ENCODE measurements around the gene PAPSS1. TPM values are rescaled to one million over a fixed set of nuclear protein-coding genes. Genes with fewer than 3 reads are reported as not detected.

PAPSS1 gene
- polyA plus RNA-seq, 1 donor (not counting 4 experiments of a cell fraction or from before 2014, with no cell fraction given) = 95.2 TPM

GRCh38 chr4:107736924-107737448 lies 17.0 kb upstream of the PAPSS1 start:
- H2AFZ ChIP-seq (ENCODE audit: control insufficient read depth, low read length) = no peak overlapping the region

GRCh38 chr4:107736037-107736436 lies 16.0 kb upstream of the PAPSS1 start:
- no peak for DNase-seq (ENCODE audit: low read depth, low spot score)
- FAIRE-seq = no peak
- no peak for TF ChIP-seq EZH2 (IDR thresholded peaks at IDR 0.05; ENCODE audit: low read length)
- TF ChIP-seq CTCF (optimal IDR thresholded peaks at IDR 0.05 in 1 of 3, IDR thresholded peaks at IDR 0.05 in 1 of 3, conservative IDR thresholded peaks at IDR 0.05 in 1 of 3; ENCODE audit: extremely low read depth in 1 of 3, insufficient read depth in 2 of 3, low read length in 3 of 3) = no peak
- H4K20me1 ChIP-seq (ENCODE audit: control insufficient read depth, extremely low read depth, insufficient read depth, low read length) = no peaks in the 10 kb centered on the region
- H3K9me3 ChIP-seq (ENCODE audit: control insufficient read depth, low read depth, low read length) = no peaks in the 10 kb centered on the region
- H2AFZ ChIP-seq (ENCODE audit: control insufficient read depth, low read length) = no peak overlapping the region
- no peaks in the 10 kb centered on the region for H3K9me1 ChIP-seq (ENCODE audit: control insufficient read depth, extremely low read depth, insufficient read depth, low read length)
- H3K4me1 ChIP-seq (ENCODE audit: control insufficient read depth, extremely low read depth, insufficient read depth, low read length) = no peaks in the 10 kb centered on the region
- no peaks in the 10 kb centered on the region for H3K79me2 ChIP-seq (ENCODE audit: control insufficient read depth, insufficient read depth, low read length)
- no peak overlapping the region for H3K9ac ChIP-seq (ENCODE audit: control insufficient read depth, extremely low read depth, insufficient read depth, low read length)
- H3K36me3 ChIP-seq (ENCODE audit: control insufficient read depth in 2 of 2, extremely low read depth in 1 of 2, insufficient read depth in 2 of 2, low read length in 2 of 2) = no peaks in the 10 kb centered on the region
- no peak overlapping the region for H3K27ac ChIP-seq (ENCODE audit: control insufficient read depth, insufficient read depth, low read length)
- H3K27me3 ChIP-seq (ENCODE audit: control insufficient read depth, extremely low read depth, insufficient read depth, low read length) = no peaks in the 10 kb centered on the region
- H3K4me3 ChIP-seq (ENCODE audit: control insufficient read depth in 2 of 3, extremely low read depth in 1 of 3, insufficient read depth in 2 of 3, low read depth in 1 of 3, low read length in 3 of 3) = no peak overlapping the region
- dilution Hi-C loops (cut with MboI; ENCODE audit: extremely low pct_ligation_motif_present, low sequenced_read_pairs) = no loop called here
- H3K4me2 ChIP-seq (ENCODE audit: control insufficient read depth, extremely low read depth, insufficient read depth, low read depth, low read length) = no peak overlapping the region

More at GRCh38 chr4:107736924-107737448, 17.0 kb upstream of the PAPSS1 start:
- H3K27ac ChIP-seq (ENCODE audit: control insufficient read depth, insufficient read depth, low read length) = no peak overlapping the region
- no peak overlapping the region for H3K4me3 ChIP-seq (ENCODE audit: control insufficient read depth in 2 of 3, extremely low read depth in 1 of 3, insufficient read depth in 2 of 3, low read depth in 1 of 3, low read length in 3 of 3)
- DNase-seq (ENCODE audit: low read depth, low spot score) (no peak), FAIRE-seq (peak; percentile 9)
- no peak for TF ChIP-seq EZH2 (IDR thresholded peaks at IDR 0.05; ENCODE audit: low read length)
- peak; percentile 70 to 85 (median 78) for TF ChIP-seq CTCF (optimal IDR thresholded peaks at IDR 0.05 in 1 of 3, IDR thresholded peaks at IDR 0.05 in 1 of 3, conservative IDR thresholded peaks at IDR 0.05 in 1 of 3; ENCODE audit: extremely low read depth in 1 of 3, insufficient read depth in 2 of 3, low read length in 3 of 3)
- H3K79me2 ChIP-seq (ENCODE audit: control insufficient read depth, insufficient read depth, low read length) = no peaks in the 10 kb centered on the region
- no peaks in the 10 kb centered on the region for H3K9me1 ChIP-seq (ENCODE audit: control insufficient read depth, extremely low read depth, insufficient read depth, low read length)
- no peaks in the 10 kb centered on the region for H3K36me3 ChIP-seq (ENCODE audit: control insufficient read depth in 2 of 2, extremely low read depth in 1 of 2, insufficient read depth in 2 of 2, low read length in 2 of 2)
- H3K4me2 ChIP-seq (ENCODE audit: control insufficient read depth, extremely low read depth, insufficient read depth, low read depth, low read length) = no peak overlapping the region
- H4K20me1 ChIP-seq (ENCODE audit: control insufficient read depth, extremely low read depth, insufficient read depth, low read length) = no peaks in the 10 kb centered on the region
- H3K4me1 ChIP-seq (ENCODE audit: control insufficient read depth, extremely low read depth, insufficient read depth, low read length) = no peaks in the 10 kb centered on the region
- H3K9me3 ChIP-seq (ENCODE audit: control insufficient read depth, low read depth, low read length) = no peaks in the 10 kb centered on the region
- dilution Hi-C loops (cut with MboI; ENCODE audit: extremely low pct_ligation_motif_present, low sequenced_read_pairs) = no loop called here
- no peak overlapping the region for H3K9ac ChIP-seq (ENCODE audit: control insufficient read depth, extremely low read depth, insufficient read depth, low read length)
- no peaks in the 10 kb centered on the region for H3K27me3 ChIP-seq (ENCODE audit: control insufficient read depth, extremely low read depth, insufficient read depth, low read length)

Measured in keratinocyte (primary cell).